Breast epithelium (tissue), 3 donors: Measurements from ENCODE around the gene PIWIL1.

Experiments
- POLR2A ChIP-seq: fragments of 450-650 bp; IDR thresholded peaks from one replicate; pipeline ENCODE4 v1.6.1; 2016; ENCODE audit warnings: antibody characterized with exemption, mild to moderate bottlenecking, moderate library complexity
- TF ChIP-seq, protein P1 (sequence below), 3 donors: fragments of 450-650 bp; IDR thresholded peaks; one replicate each; pipeline ENCODE4 v1.5.1; 2016 to 2017; ENCODE audit warnings: antibody characterized with exemption in 3 of 3, mild to moderate bottlenecking in 3 of 3, moderate library complexity in 3 of 3

DNA sequence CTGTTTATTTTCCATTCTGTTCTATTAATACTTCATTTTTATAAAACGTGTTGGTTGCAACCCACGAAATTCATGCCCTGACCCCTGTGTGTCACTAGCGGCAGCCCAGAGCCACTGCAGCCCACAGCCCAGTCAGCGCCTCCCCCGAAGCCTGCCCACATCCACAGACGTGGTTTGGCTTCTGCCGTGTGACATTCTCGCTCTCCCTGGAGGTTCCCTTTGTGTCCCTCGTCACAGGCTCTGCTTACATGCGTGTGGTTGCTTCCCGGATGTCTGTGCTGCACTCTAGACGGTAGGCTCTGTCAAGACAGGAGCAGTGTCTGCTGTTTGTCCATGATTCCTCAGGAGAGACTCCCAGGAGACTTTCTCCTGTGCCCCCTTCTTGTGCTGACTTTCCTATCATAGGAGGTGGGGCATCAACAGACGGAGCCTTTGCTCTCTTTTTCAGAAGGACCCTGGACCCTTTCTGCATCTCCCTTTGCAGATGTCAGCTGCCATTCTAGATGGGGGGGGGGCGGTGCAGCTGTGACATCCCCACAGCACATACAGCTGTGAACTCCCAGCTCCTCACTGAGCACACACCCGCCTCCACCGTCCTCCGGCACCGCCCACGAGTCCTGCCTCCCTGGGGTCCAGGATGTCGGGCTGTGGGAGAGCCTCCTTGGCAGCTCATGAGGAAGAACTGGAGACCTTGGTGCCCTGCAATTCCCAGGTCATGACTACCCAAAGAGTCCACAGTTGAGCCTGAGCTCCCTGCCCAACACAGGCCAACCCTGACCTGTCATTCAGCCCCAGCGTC lies 36.8 kb upstream of the PIWIL1 start:
- no peak for TF ChIP-seq POLR2A
- TF ChIP-seq, protein P1, sequence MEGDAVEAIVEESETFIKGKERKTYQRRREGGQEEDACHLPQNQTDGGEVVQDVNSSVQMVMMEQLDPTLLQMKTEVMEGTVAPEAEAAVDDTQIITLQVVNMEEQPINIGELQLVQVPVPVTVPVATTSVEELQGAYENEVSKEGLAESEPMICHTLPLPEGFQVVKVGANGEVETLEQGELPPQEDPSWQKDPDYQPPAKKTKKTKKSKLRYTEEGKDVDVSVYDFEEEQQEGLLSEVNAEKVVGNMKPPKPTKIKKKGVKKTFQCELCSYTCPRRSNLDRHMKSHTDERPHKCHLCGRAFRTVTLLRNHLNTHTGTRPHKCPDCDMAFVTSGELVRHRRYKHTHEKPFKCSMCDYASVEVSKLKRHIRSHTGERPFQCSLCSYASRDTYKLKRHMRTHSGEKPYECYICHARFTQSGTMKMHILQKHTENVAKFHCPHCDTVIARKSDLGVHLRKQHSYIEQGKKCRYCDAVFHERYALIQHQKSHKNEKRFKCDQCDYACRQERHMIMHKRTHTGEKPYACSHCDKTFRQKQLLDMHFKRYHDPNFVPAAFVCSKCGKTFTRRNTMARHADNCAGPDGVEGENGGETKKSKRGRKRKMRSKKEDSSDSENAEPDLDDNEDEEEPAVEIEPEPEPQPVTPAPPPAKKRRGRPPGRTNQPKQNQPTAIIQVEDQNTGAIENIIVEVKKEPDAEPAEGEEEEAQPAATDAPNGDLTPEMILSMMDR (IDR thresholded peaks at IDR 0.05): no peak
